Stimulated activated CD8-positive, alpha-beta memory T cell treated with anti-CD3 and anti-CD28 coated beads, Interleukin-4, amount 100 ng/mL, for 24 hours (primary cell): ENCODE measurements around the gene GPR179.

ENCODE experiments used
- DNase-seq: peaks from one replicate; pipeline ENCODE4 v3.0.0-alpha.2; 2020; ENCODE audit warnings: low read depth

Gene GPR179, protein sequence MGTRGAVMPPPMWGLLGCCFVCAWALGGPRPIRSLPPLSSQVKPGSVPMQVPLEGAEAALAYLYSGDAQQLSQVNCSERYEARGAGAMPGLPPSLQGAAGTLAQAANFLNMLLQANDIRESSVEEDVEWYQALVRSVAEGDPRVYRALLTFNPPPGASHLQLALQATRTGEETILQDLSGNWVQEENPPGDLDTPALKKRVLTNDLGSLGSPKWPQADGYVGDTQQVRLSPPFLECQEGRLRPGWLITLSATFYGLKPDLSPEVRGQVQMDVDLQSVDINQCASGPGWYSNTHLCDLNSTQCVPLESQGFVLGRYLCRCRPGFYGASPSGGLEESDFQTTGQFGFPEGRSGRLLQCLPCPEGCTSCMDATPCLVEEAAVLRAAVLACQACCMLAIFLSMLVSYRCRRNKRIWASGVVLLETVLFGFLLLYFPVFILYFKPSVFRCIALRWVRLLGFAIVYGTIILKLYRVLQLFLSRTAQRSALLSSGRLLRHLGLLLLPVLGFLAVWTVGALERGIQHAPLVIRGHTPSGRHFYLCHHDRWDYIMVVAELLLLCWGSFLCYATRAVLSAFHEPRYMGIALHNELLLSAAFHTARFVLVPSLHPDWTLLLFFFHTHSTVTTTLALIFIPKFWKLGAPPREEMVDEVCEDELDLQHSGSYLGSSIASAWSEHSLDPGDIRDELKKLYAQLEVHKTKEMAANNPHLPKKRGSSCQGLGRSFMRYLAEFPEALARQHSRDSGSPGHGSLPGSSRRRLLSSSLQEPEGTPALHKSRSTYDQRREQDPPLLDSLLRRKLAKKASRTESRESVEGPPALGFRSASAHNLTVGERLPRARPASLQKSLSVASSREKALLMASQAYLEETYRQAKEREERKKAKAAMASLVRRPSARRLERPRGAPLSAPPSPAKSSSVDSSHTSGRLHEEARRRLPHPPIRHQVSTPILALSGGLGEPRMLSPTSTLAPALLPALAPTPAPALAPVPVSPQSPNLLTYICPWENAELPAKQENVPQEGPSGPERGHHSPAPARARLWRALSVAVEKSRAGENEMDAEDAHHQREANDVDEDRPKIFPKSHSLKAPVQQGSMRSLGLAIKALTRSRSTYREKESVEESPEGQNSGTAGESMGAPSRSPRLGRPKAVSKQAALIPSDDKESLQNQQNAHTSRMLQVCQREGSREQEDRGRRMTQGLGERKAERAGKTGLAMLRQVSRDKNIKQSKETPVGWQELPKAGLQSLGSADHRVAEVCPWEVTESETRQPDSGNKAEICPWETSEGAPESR (N-terminal part only)

DNA sequence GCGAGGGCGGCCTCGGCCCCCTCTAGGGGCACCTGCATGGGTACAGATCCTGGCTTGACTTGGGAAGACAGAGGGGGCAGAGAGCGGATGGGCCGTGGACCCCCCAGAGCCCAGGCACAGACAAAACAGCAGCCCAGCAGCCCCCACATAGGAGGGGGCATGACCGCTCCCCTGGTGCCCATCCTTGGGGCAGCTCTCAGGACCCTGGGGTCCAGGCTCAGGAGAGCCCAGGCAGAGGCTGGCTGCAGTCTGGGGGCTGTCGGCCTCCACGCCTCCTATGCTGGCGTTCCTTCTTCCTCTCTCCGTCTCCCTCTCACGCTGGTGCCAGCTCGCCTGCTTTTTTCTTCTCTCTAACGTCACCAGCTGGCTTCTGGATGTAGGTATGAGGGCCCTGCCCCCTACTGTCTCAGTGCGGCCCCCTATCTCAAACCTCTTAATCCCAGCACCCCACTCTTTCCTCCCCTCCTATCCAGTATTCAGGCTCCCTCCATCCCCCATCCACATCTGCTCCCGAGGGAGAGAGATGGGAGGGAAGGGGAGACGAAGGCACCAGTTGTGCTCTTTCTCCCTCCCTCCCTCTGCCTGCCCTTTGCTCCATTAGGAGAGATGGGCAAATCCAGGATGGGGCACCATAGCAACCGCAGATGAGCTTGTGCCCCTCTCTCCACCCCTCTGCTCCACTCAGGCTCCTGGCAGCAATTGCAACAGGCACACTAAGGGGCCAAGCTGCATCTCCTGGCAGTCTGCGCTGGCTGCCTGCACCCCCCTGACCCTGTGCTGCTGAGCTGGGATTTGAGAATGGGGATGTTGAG is at the start of gene GPR179:
TSS of gene GPR179 (minus strand) at position 349 of the 812 bp plus-strand sequence. CDS start at position 182, 167 bp downstream.
- DNase-seq, result no peak

DNA sequence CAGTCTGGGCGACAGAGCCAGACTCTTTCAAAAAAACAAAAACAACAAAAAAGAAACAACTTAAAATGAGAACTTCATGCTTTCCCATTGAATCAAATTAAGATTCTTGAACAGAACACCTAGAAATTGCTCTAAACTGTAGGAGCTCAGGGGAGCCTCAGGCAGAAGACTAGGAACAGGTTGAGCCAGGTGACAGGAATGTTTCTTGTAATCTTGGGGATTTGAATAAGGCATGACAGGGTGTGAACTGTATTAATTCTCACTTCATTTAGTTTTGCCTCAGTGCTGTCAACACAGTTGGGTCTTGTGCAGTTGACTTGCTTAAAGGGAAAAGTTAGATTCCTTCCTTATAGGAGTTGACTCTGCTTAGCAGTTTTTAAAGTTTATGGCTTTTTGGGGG is 35.7 kb upstream of the GPR179 start:
- DNase-seq, result no peak

DNA sequence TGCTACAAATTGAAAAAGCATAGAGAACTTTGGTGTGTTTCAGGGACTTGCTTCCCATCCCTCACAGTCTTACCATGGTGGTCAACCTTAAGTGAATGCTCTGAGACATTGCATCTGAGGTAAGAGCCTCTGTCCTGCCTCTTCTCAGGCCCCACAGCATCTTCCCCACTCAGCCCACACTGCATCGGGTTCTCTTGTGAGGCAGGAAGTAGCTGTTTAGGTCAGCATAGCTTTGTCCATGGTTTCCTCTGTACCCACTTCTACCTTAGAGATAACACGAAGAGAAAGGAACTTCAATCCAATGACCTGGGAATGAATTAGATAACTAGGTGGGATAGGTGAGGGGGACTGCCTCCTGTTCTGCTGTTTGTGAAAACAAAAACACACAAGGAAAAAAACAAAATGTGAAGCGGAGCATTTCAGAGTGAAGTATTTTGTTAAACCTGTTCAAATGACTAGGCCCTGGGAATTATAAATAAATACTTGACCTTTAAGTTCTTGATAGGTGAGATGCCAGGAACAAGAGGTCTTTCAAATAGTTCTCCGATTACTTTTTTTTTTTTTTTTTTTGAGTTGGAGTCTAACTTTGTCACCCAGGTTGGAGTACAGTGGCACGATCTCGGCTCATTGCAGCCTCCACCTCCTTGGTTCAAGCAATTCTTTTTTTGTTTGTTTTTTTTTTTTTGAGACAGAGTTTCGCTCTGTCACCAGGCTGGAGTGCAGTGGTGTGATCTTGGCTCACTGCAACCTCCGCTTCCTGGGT is 25.5 kb upstream of the GPR179 start:
- DNase-seq, result no peak

DNA sequence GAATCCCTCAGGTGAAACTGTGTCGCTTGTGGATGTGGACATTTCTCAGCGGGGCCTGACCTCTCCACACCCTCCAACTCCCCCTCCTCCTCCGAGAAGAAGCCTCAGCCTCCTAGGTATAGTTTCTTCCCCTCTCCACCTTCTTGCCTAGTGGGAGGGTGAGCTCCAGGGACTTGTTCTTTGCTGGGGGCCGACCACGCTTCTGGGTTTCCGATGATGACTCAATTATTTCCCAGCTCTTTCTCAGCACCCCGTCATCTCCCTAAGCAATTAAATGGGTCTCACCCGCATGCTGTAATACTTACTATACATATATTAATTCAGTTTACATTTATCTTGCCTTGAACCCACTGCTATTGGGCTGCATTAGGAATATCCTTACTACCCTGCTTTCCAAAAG is 21.0 kb upstream of the GPR179 start:
- DNase-seq, result no peak

DNA sequence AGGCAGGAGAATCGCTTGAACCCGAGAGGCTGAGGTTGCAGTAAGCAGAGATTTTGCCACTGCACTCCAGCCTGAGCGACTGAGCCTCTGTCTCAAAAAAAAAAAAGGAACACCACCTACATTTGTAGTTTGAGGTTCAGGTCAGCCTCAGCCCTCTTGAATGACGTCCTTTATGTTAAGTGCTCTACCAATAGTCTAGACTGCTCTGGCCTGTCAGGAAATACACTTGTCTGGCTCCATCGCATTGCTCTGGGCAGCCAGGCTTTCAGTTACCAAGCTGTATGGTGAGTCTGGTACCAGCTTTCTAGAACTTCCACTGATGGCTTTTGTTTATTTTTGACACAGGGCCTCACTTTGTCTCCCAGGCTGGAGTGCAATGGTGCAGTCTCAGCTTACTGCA is 19.3 kb upstream of the GPR179 start:
- DNase-seq, result no peak

DNA sequence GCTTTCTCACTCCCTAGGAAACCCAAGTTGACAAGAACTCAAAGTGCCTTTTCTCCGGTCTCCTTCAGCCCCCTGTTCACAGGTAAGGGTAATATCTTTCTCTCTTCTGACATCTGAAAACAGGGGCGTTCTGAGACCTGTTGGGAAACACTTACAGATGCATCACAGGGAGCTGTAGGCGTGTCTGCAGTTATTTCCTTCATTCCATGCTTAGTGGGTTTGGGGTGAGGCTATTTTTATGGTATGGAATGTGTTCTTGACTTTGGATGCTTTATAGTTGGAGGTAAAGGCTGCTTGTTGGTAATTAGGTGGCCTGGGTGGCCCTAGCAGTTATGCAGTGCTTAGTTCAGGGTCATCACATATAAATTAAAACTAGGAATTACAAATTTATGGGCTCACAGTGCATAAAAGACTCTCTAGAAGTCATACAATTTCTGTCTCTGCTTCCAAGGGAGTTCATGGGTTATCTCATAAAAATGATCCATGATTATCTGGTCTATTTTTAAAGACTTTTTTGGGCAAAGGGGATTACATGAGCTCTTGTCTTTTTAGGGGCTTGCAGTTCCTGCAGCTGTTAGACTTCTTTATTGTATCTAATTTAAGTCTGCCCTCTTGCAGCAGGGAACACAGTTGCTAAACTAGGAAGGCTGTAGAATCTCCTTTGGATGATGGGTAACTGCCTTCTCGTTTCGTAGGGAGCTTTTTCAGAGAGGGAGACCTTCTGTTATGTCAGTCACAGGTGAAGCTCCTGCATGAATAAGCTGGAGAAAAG is 18.1 kb upstream of the GPR179 start:
- DNase-seq, result no peak

DNA sequence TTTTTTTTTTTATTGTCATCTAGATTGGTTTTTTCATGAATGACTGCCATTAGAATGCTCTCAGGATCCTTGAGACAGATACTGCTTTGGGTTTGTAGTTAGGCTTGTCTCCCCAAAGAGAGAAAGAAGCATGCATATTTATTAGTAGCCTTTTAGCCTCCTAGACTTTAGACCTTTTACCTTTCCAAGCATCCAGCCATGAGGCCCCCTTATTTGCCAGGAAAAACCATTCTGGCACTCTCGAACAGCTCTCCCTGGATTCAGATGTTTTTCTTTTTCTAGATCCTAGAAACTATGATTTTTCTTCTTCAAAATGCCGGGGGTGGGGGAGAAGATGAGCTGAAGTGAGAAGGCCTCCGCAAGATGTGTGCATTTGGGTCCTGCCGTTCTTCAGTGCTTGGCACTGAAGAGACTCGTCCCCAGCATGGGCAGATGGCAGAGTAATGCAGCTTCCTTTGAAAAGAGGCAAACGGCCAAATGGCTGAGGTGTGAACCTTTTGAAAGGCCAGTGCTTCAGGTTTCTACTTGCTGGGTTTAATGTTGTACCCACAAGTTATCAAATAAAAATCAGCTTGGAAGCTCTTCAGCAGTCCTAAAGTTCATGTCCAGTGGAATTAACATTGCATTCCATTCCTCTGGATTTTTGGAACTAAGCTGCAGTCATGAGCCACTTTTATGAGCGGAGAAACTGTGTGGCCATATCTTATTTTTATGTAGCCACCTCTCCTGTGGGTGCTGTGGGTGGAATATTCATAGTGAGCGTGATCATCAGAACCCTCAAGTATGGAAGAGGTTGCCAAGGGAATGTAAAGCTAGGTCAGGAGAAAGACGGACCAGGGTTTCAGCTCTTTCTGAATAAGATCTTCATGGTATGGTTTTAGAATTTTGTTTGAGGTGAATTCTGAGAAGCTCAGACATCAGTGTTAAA is 15.1 kb upstream of the GPR179 start:
- no peak for DNase-seq

DNA sequence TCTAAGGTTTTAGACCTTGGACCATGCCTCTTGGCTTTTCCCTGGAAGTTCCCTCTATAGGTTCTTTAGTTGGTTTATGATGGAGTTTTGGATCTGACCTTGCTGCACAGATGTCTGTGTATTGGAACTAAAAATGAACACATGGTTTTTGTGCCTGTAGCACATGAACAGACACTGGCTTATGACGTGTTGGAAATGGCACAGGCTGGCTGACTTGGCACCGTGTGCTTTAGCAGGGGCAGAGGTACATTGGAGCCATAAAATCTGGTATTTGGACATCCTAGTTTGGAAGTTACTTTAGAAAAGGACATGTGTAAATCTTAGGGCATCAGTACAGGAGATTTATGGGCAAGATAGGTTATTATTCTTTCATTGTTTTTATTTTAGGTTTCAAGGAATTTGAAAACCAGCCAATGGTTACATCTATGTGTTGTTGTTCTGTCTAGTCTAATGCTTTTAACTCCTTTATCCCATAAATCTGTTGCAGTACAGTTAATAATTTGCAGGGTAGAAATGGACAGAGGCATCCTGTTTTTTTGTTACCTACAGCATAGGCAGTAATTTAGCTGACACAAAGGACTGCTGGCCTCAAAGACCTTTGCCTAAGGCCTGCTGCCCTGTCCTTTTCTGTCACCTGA is 13.8 kb upstream of the GPR179 start:
- no peak for DNase-seq

DNA sequence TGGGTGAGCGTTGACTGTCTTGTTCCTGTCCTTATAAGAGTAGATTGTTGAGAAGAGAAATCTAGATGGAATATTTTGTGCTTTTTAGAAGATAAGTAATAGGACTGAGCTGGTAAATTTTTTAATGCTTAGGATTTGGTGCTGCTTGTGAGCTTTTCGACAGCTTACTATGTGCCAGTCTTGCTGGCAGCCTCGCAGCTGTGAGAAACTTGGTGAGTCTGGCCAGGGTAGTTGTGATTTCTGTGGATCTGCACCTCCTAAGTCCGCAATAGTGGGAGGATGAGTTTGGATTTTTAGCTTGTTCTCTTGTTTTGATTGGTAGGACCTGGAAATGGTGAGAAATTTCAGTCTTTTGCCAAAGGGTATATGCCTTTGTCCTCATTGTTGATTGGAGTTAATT is 11.5 kb upstream of the GPR179 start:
- DNase-seq, result no peak

DNA sequence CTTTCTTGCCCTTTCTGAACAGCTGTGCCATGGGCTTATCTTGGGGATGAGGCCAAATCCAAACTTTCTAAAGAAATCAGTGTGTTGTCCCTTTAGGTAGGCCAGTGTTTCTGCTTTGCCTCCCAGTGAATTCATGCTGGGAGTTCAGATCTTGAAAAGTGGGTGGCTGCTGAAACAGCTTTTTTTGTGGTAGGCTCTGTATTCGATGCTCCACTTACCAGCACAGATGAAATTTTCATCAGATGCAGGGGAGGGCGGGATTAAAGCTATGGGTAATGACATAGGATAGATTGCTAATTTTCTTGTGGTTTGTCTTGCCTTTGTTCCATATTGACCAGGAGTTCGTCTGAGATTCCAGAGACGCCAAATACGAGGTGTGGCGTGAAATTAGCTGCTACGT is 10.7 kb upstream of the GPR179 start:
- DNase-seq, result no peak

DNA sequence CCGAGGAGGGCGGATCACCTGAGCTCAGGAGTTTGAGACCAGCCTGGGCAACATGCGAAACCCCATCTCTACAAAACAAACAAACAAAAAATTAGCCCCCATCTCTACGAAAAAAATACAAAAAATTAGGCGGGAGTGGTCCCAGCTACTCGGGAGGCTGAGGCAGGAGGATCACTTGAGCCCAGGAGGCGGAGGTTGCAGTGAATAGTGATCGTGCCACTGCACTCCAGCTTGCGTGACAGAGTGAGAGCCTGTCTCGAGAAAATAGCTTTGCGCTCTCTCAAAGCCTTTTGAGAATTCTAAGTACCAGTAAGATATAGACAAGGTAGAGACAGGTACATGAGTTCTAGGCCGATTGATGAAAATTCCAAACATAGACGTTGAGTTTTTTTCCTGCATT is 9.9 kb upstream of the GPR179 start:
- DNase-seq, result no peak

DNA sequence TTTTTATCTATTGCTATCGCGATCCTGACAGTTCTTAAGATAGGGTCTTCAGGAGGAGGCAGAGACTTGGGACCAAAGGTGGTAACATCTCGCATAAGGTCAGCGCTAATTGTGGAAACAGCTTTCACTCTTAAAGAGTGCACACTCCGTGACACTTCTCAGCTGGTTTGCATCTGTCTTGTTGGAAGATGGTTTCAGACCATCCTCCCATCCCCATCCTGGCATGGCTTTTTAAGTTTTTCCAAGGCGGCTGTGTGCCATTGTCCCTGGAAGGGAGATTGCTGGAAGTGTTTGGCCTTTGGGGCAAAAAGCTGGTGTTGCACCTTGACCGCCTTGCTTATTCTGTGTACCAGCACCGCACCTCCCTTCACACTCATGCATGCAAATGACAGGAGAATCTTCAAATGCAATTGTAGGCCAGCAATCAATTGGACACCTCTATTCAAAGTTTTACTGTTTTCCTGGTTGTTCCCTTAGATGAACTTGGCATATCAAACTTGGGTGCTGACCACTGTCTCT is 9.4 kb upstream of the GPR179 start:
- no peak for DNase-seq

DNA sequence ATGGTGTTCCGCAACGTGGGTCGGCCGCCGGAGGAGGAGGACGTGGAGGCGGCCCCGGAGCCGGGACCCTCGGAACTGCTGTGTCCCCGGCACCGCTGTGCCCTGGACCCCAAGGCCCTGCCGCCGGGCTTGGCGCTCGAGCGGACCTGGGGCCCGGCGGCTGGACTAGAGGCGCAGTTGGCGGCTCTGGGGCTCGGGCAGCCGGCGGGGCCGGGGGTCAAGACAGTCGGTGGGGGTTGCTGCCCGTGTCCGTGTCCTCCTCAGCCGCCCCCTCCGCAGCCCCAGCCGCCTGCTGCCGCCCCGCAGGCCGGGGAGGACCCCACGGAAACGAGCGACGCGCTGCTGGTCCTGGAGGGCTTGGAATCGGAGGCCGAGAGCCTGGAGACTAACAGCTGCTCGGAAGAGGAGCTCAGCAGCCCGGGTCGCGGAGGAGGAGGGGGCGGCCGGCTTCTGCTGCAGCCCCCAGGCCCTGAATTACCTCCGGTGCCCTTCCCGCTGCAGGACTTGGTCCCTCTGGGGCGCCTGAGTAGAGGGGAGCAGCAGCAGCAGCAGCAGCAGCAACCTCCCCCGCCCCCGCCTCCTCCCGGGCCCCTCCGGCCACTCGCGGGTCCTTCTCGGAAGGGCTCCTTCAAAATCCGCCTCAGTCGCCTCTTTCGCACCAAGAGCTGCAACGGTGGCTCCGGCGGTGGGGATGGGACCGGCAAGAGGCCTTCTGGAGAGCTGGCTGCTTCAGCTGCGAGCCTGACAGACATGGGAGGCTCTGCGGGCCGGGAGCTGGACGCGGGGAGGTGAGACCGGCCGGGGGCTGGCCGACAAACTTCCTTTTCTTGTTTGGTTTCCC is 8.7 kb upstream of the GPR179 start:
- no peak for DNase-seq

DNA sequence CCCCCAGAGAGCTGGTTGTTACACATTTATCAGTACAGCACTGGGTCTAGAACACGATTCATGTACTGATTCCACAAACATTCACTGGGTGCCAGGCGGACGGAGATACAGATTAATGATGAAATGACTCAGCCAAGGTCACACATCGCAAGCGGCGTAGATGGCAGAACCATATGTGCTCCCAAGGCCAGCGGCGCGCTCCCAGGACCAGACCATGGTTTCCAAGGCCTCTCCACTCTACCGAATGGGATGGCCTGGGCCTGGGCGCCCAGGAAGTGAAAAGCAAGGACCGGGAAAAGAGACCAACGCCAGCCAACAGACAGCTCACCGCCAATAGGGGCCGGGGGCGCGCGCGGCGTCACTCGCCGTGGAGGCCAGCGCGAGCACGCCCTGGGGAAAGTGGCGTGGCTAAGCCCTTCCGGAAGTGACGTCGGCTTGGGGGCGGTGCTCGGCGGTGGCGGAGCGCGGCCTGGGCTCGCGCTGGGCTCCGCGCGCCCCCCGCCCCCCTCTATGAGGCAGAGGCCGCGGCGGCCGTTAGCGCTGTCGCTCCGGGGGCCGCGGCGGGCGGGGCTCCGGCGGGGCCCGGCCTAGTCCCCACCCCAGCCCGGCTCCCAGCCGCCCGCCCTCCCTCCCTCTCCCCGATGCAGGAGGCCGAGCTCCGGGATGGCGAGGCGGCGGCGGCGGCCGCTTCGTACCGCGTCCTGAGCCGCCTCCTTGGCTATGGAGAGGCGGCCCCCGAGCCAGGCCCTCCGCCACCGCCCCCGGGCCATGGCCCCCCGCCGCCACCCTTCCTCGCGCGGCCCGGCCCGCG is 7.9 kb upstream of the GPR179 start, which contains the start of gene SOCS7:
TSS of gene SOCS7 (plus strand) at position 433 of the 811 bp plus-strand sequence. CDS start at position 642, 209 bp downstream.
- DNase-seq, result peak; percentile 92

DNA sequence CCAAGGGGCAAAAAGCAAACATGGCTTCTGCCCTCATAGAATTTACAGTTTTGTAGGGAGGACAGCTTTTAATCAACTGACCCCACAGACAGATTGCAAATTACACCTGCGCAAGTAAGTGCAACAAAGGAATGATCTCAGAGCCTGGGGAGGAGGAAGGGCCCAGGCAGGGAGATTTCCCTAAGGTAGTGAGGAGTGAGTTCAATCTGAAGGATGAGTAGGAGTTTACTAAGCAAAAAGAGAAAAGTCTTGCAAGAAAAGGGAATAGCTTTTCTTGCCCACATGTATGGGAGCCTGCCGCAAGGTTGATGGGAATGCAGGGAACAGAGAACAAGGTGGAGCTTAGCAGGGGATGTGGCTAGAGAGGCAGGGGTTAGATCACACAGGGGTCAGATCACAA is 6.3 kb upstream of the GPR179 start:
- no peak for DNase-seq

DNA sequence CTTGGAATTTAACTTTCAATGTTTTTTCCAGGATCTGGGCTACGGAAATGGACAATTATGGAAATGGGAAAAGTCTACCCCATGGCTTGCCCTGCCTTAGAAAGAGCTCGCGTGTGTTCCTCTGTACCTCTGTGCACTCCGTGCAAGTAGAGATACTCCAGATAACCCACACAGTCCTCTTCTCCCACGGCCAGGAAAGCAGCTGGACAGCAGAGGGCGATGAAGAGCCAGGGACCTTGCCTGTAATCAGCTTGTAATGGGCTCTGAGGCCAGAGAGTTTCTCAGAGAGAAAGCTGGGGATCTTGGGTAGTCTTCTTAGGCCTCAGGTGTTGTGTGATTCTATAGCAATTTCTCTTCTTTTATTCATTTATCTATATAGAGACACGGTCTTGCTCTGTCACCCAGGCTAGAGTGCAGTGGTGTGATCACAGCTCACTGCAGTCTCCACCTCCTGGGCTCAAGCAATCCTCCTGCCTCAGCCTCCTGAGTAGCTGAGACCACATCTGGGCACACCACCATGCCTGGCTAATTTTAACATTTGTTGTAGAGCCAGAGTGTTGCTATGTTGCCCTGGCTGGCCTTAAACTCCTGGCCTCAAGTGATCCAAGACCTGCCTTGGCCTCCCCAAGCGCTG is 5.5 kb upstream of the GPR179 start:
- DNase-seq, result peak; percentile 81
